Esophagus muscularis mucosa (tissue), 4 donors: Measurements from ENCODE around the gene LRRC26. TPM values are rescaled to one million over a fixed set of nuclear protein-coding genes. Genes with fewer than 3 reads are reported as not detected.

Experiments
- DNase-seq: peaks from one replicate; pipeline ENCODE4 v3.0.0-alpha.2; 2017; ENCODE audit errors: extremely low spot score
- H3K27ac ChIP-seq, 4 donors: fragments of 200-600 bp; sonication (generic); replicated peaks in 1 of 4; 1 replicate in 3 of 4; 2 replicates in 1 of 4; pipeline ENCODE4 v1.5.1; 2016 to 2019; ENCODE audit warnings: mild to moderate bottlenecking in 1 of 4
- H3K27me3 ChIP-seq, 4 donors: fragments of 200-600 bp; sonication (generic); one replicate each; pipeline versions ENCODE4 v1.5.1 to v1.6.0; 2016 to 2019
- H3K36me3 ChIP-seq, 4 donors: fragments of 200-600 bp; sonication (generic); one replicate each; pipeline ENCODE4 v1.5.1; 2016 to 2019
- H3K4me1 ChIP-seq, 4 donors: fragments of 200-600 bp; sonication (generic); one replicate each; pipeline ENCODE4 v1.5.1; 2016 to 2019
- H3K4me3 ChIP-seq, 4 donors: fragments of 200-600 bp; sonication (generic); 1 replicate in 2 of 4; 2 replicates in 2 of 4; pipeline ENCODE4 v1.5.1; 2016 to 2019; ENCODE audit warnings: mild to moderate bottlenecking in 4 of 4, moderate library complexity in 1 of 4
- H3K9me3 ChIP-seq, 4 donors: fragments of 200-600 bp; sonication (generic); 1 replicate in 3 of 4; 2 replicates in 1 of 4; pipeline ENCODE4 v1.5.1; 2016 to 2019
- CTCF ChIP-seq, 3 experiments: fragments of 200-600 bp in 2 of 3; fragments of 450-650 bp in 1 of 3; sonication (generic) in 2 of 3; IDR thresholded peaks; one replicate each; pipeline ENCODE4 v1.5.1; 2017 to 2019; ENCODE audit warnings: antibody characterized with exemption in 3 of 3, mild to moderate bottlenecking in 2 of 3, moderate library complexity in 1 of 3
- EP300 ChIP-seq: sonication (generic); formaldehyde crosslinking; IDR thresholded peaks from one replicate; pipeline ENCODE4 v1.6.1; 2017; ENCODE audit warnings: antibody characterized with exemption
- POLR2A ChIP-seq: fragments of 450-650 bp; IDR thresholded peaks from one replicate; pipeline ENCODE4 v1.6.1; 2017; ENCODE audit warnings: antibody characterized with exemption, moderate library complexity, mild to moderate bottlenecking, low read depth
- POLR2AphosphoS5 ChIP-seq, 2 donors: sonication (generic); formaldehyde crosslinking; IDR thresholded peaks; one replicate each; pipeline ENCODE4 v1.6.1; 2017; ENCODE audit warnings: antibody characterized with exemption in 2 of 2
- WGBS: methylation state at CpG from one replicate; pipeline ENCODE4 v1.1.5; 2018; 5-methylcytosine and 5-hydroxymethylcytosine counted together
- intact Hi-C: fragments of 100-400 bp; cut with DNase I; formaldehyde crosslinking; loops from one replicate; pipeline ENCODE4 v1.15.1; 2023
- total RNA-seq, 4 donors: library from RNA; depleted of rRNA; stranded (reverse); fragments of >200 nt; gene quantifications; one replicate each; pipeline versions ENCODE4 v1.1.0 to v1.2.1, GENCODE V29; 2016

LRRC26 gene
- total RNA-seq, 4 donors from 2014 or later = not detected

DNA sequence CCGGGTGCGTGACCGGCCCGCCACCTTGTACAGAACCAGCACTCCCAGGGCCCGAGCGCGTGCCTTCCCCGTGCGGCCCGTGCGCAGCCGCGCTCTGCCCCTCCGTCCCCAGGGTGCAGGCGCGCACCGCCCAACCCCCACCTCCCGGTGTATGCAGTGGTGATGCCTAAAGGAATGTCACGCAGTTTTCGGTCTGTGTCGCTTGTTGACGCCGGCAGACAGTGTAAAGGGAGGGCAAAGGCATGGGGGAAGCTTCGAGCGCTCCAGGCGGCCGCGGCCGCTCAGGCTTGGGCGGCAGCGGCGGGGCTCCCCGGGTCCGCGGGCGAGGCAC, 1.3 kb downstream of the LRRC26 start:
- peaks cover 6 to 100% (median 70%) of the 10 kb centered on the region in 4 donors for H3K27me3 ChIP-seq
- WGBS = 0% methylated on average over 8 of the region's 36 CpGs
- TF ChIP-seq POLR2AphosphoS5 (IDR thresholded peaks at IDR 0.05) (no peak), POLR2A (no peak), EP300 (no peak), CTCF (IDR thresholded peaks at IDR 0.05) (no peak)
- peaks cover 27 to 39% (median 31%) of the 10 kb centered on the region in 4 donors for H3K4me1 ChIP-seq
- no peaks in the 10 kb centered on the region for H3K9me3 ChIP-seq
- H3K4me3 ChIP-seq = peak overlapping the region; percentile 42 to 54 (median 45)
- no peak for DNase-seq
- no peaks in the 10 kb centered on the region for H3K36me3 ChIP-seq
- intact Hi-C loops = no loop called here
- no peak overlapping the region for H3K27ac ChIP-seq

GRCh38 chr9:137167747-137168572, 1.9 kb downstream of the LRRC26 start:
- no peak for TF ChIP-seq EP300
- TF ChIP-seq POLR2AphosphoS5 (IDR thresholded peaks at IDR 0.05) = no peak
- no peak for TF ChIP-seq POLR2A
- TF ChIP-seq CTCF (IDR thresholded peaks at IDR 0.05) = no peak
- Histone ChIP-seq H3K36me3 (no peaks in the 10 kb centered on the region), H3K4me3 (peak overlapping the region; percentile 42 to 54 (median 45)), H3K27me3 (peaks cover 6 to 100% (median 76%) of the 10 kb centered on the region in 4 donors), H3K4me1 (peaks cover 33 to 45% (median 37%) of the 10 kb centered on the region in 4 donors), H3K9me3 (no peaks in the 10 kb centered on the region), H3K27ac (no peak overlapping the region)
- no peak for DNase-seq
- intact Hi-C loops = no loop called here
- WGBS = 2% methylated on average over 11 of the region's 57 CpGs

- H3K27ac ChIP-seq = no peak overlapping the region
- WGBS = 19% methylated on average over 5 of the region's 44 CpGs
- H3K9me3 ChIP-seq = no peaks in the 10 kb centered on the region
- TF ChIP-seq POLR2A = no peak
- TF ChIP-seq EP300 = no peak
- TF ChIP-seq POLR2AphosphoS5 (IDR thresholded peaks at IDR 0.05) = no peak
- TF ChIP-seq CTCF (IDR thresholded peaks at IDR 0.05) = no peak
- DNase-seq = no peak
- H3K4me1 ChIP-seq = peaks cover 39 to 52% (median 43%) of the 10 kb centered on the region in 4 donors
- intact Hi-C loops = no loop called here
- no peaks in the 10 kb centered on the region for H3K36me3 ChIP-seq
- H3K4me3 ChIP-seq = peak overlapping the region in 2 of 4 donors; percentile 47 to 54
- H3K27me3 ChIP-seq = peaks cover 6 to 100% (median 83%) of the 10 kb centered on the region in 4 donors
Measured at GRCh38 chr9:137167277-137167746, 2.5 kb downstream of the LRRC26 start.

- intact Hi-C loops = no loop called here
- no peaks in the 10 kb centered on the region for H3K9me3 ChIP-seq
- H3K4me3 ChIP-seq = no peak overlapping the region
- TF ChIP-seq POLR2A = no peak
- no peak for DNase-seq
- H3K27me3 ChIP-seq = peaks cover 6 to 100% (median 90%) of the 10 kb centered on the region in 4 donors
- WGBS = 75% methylated on average over 7 of the region's 22 CpGs
- no peak overlapping the region for H3K27ac ChIP-seq
- H3K36me3 ChIP-seq = no peaks in the 10 kb centered on the region
- H3K4me1 ChIP-seq = peaks cover 43 to 59% (median 50%) of the 10 kb centered on the region in 4 donors
Measured at GRCh38 chr9:137166380-137167229, 3.2 kb downstream of the LRRC26 start.
